Heart left ventricle (tissue), 16 donors: ENCODE data around the gene ARF6. TPM values are rescaled to one million over a fixed set of nuclear protein-coding genes. Genes with fewer than 3 reads are reported as not detected.

Source experiments
- ATAC-seq, 4 donors: fragments of 200-7000 bp; cut with Tn5 transposase; one replicate each; pipeline ENCODE4 v1.9.1; 2020 to 2022; ENCODE audit warnings: moderate library complexity in 4 of 4, mild to moderate bottlenecking in 3 of 4, moderate number of reproducible peaks in 1 of 4
- DNase-seq, 5 donors: peaks; one replicate each; pipeline ENCODE4 v3.0.0-alpha.2; 2020
- H3K27ac ChIP-seq, 12 donors: fragments of 200-600 bp; sonication (generic) in 4 of 12; one replicate each; pipeline versions ENCODE4 v1.5.0 to v1.8.0; 2016 to 2022; ENCODE audit warnings: mild to moderate bottlenecking in 2 of 12
- H3K27me3 ChIP-seq, 9 donors: fragments of 200-600 bp; sonication (generic) in 2 of 9; one replicate each; pipeline versions ENCODE4 v1.5.1 to v1.8.0; 2016 to 2022; ENCODE audit warnings: mild to moderate bottlenecking in 3 of 9
- H3K36me3 ChIP-seq, 9 donors: fragments of 200-600 bp; sonication (generic) in 2 of 9; one replicate each; pipeline versions ENCODE4 v1.5.0 to v1.8.0; 2018 to 2022; ENCODE audit warnings: mild to moderate bottlenecking in 2 of 9
- H3K4me1 ChIP-seq, 12 donors: fragments of 200-600 bp; sonication (generic) in 4 of 12; one replicate each; pipeline versions ENCODE4 v1.5.0 to v1.8.0; 2016 to 2022; ENCODE audit warnings: mild to moderate bottlenecking in 3 of 12
- H3K4me3 ChIP-seq, 12 donors: fragments of 200-600 bp; sonication (generic) in 4 of 12; one replicate each; pipeline versions ENCODE4 v1.5.0 to v1.8.0; 2017 to 2022; ENCODE audit warnings: mild to moderate bottlenecking in 9 of 12, moderate library complexity in 4 of 12
- H3K9me3 ChIP-seq, 12 donors: fragments of 200-600 bp; sonication (generic) in 4 of 12; one replicate each; pipeline versions ENCODE4 v1.5.0 to v1.8.0; 2016 to 2022; ENCODE audit warnings: mild to moderate bottlenecking in 1 of 12
- CTCF ChIP-seq, 12 donors: fragments of 200-600 bp; sonication (generic) in 4 of 12; IDR thresholded peaks; one replicate each; pipeline versions ENCODE4 v1.5.0 to v1.8.0; 2018 to 2022; ENCODE audit warnings: antibody characterized with exemption in 12 of 12, mild to moderate bottlenecking in 5 of 12
- POLR2A ChIP-seq, 2 donors: fragments of 450-650 bp; IDR thresholded peaks; one replicate each; pipeline ENCODE4 v1.6.1; 2017; ENCODE audit warnings: antibody characterized with exemption in 2 of 2, mild to moderate bottlenecking in 2 of 2, moderate library complexity in 2 of 2
- WGBS, 4 donors: extraction: QIAGEN DNeasy Blood & Tissue Kit in 2 of 4; methylation state at CpG; one replicate each; pipeline versions ENCODE4 v1.1.5 to v1.1.7; 2013 to 2018; 5-methylcytosine and 5-hydroxymethylcytosine counted together
- intact Hi-C, 10 donors: fragments of 100-400 bp; cut with DNase I; formaldehyde crosslinking; loops; one replicate each; pipeline versions ENCODE4 v1.11.1 to v1.14.2; 2022
- polyA plus RNA-seq, 2 donors: library from polyadenylated mRNA; stranded (reverse); fragments of 200-250 nt; gene quantifications; one replicate each; pipeline ENCODE4 v1.2.3, GENCODE V29; 2013
- total RNA-seq, 9 donors: library from RNA; depleted of rRNA in 2 of 9; stranded (reverse); fragments of >200 nt in 2 of 9; fragmentation: NEBNext Ultra II Directional in 3 of 9; extraction: Animal tissue kit (Norgen Biotek cat#: 25700) in 3 of 9; gene quantifications; one replicate each; pipeline versions ENCODE4 v1.1.0 to v1.2.4, GENCODE V29; 2016 to 2023
- donor health status: ischemic (EF 13 %, LVEDD 7.1; RV severe dilation, severe dysfunction).
- donor health status: healthy with polysubstance abuse.
- donor health status: DM: no; HTN: yes; CAD: no.
- donor health status: DM: no; HTN: no; CAD: no.
- donor health status: ischemic (EF 25% LVEDD 6.9; RV normal size, moderate dysfunction).
- donor health status: ischemic (EF 25% LVEDD 5.7; RV mildly dilated, moderate dysfunction).
- donor health status: healthy.
- donor health status: DM: yes; HTN: yes; CAD: no.
- donor health status: ischemic (EF 35%, LVEDD 5.7; RV mildly dilated, moderate dysfunction).
- donor health status: nonischemic (EF 11% LVEDD 7.7; RV severe dilation, severe dysfunction).
- donor health status: DM: yes; HTN: yes; CAD: no.
- donor health status: PGD.
- donor health status: ischemic (EF 29% LVEDD 5.4; RV normal size, mild dysfunction).
- donor health status: nonischemic (EF 23%, LVEDD 6.1; RV moderate dilation, normal function).

Gene ARF6
- total and polyA plus RNA-seq, 11 donors: 12.0 to 49.3 (median 27.4) TPM

- peak in 2 of 4 donors; percentile 24 to 55 for ATAC-seq
- WGBS, 4 donors: 66 to 74% (median 71%) methylated on average over 9 of the region's 9 CpGs
- Histone ChIP-seq H3K36me3 (no peaks in the 10 kb centered on the region), H3K4me1 (peaks cover 0 to 36% (median 0%) of the 10 kb centered on the region in 12 donors), H3K27me3 (no peaks in the 10 kb centered on the region), H3K27ac (peak overlapping the region in 1 of 12 donors; percentile 62), H3K4me3 (no peak overlapping the region), H3K9me3 (no peaks in the 10 kb centered on the region)
- intact Hi-C loops: loop anchor here in 5 of 10 donors (5.0 to 10.0 kb wide), 2 partner anchors 124 to 222 kb away; no protein-coding TSS in a partner anchor
- TF ChIP-seq POLR2A (IDR thresholded peaks at IDR 0.05) (no peak), CTCF (IDR thresholded peaks at IDR 0.05) (no peak)
- DNase-seq: no peak
These were observed 12.4 kb upstream of the ARF6 start for GRCh38 chr14:49880267-49881064.

- 94 to 99% (median 96%) methylated on average over 4 of the region's 4 CpGs for WGBS, 4 donors
- Histone ChIP-seq H3K27me3 (no peaks in the 10 kb centered on the region), H3K27ac (no peak overlapping the region), H3K36me3 (no peaks in the 10 kb centered on the region), H3K4me1 (peaks cover 0 to 36% (median 0%) of the 10 kb centered on the region in 12 donors), H3K4me3 (no peak overlapping the region), H3K9me3 (no peaks in the 10 kb centered on the region)
- ATAC-seq (no peak), DNase-seq (no peak)
- TF ChIP-seq CTCF (IDR thresholded peaks at IDR 0.05): no peak
- TF ChIP-seq POLR2A (IDR thresholded peaks at IDR 0.05): no peak
- intact Hi-C loops: loop anchor here in 5 of 10 donors (5.0 to 10.0 kb wide), 2 partner anchors 123 to 221 kb away; no protein-coding TSS in a partner anchor
These were observed 11.4 kb upstream of the ARF6 start for GRCh38 chr14:49881350-49882001.

GRCh38 chr14:49882826-49883694 lies 9.8 kb upstream of the ARF6 start:
- no peak overlapping the region for H3K27ac ChIP-seq
- H3K36me3 ChIP-seq: no peaks in the 10 kb centered on the region
- WGBS, 4 donors: 87 to 91% (median 88%) methylated on average over 18 of the region's 18 CpGs
- H3K27me3 ChIP-seq: no peaks in the 10 kb centered on the region
- H3K4me3 ChIP-seq: no peak overlapping the region
- TF ChIP-seq CTCF (IDR thresholded peaks at IDR 0.05): no peak
- no peak for TF ChIP-seq POLR2A (IDR thresholded peaks at IDR 0.05)
- no peak for DNase-seq
- intact Hi-C loops: loop anchor here in 5 of 10 donors (5.0 to 10.0 kb wide), 2 partner anchors 122 to 219 kb away; no protein-coding TSS in a partner anchor
- no peaks in the 10 kb centered on the region for H3K9me3 ChIP-seq
- no peak for ATAC-seq
- peaks cover 0 to 36% (median 0%) of the 10 kb centered on the region in 12 donors for H3K4me1 ChIP-seq
